Measurements from ENCODE around the gene TBC1D1. TPM values are rescaled to one million over a fixed set of nuclear protein-coding genes. Genes with fewer than 3 reads are reported as not detected.

Gene TBC1D1
- total RNA-seq, 1 experiment from 2014 or later, result 106 TPM

- Histone ChIP-seq H3K4me3 (no peak overlapping the region), H3K27me3 (ENCODE audit: insufficient read depth, low read depth) (no peaks in the 10 kb centered on the region), H3K4me1 (replicated peaks; ENCODE audit: insufficient read depth) (no peaks in the 10 kb centered on the region), H3K4me2 (no peak overlapping the region), H4K20me1 (ENCODE audit: insufficient read depth) (no peaks in the 10 kb centered on the region), H3K36me3 (ENCODE audit: low read depth) (no peaks in the 10 kb centered on the region), H3K9me3 (ENCODE audit: insufficient read depth, low read depth) (no peaks in the 10 kb centered on the region), H3K27ac (no peak overlapping the region), H3K9me2 (ENCODE audit: insufficient read depth) (no peaks in the 10 kb centered on the region), H3K79me2 (ENCODE audit: low read depth) (no peaks in the 10 kb centered on the region), H3F3A (ENCODE audit: insufficient read depth, low read depth) (no peaks in the 10 kb centered on the region), H2AFZ (no peak overlapping the region)
- CTCF ChIA-PET, result no interaction called here
- POLR2A ChIA-PET (ENCODE audit: unreplicated experiment), result interaction anchor here (0.7 kb wide), 1 partner anchor 634 kb away, joined by 4 read pairs; no protein-coding TSS in a partner anchor
- TF ChIP-seq CTCF (conservative IDR thresholded peaks at IDR 0.05) (no peak), EZH2 (IDR thresholded peaks at IDR 0.05; ENCODE audit: low read depth) (no peak)
- no TSS peak for BruUV-seq (replicated peaks)
- no peak for DNase-seq
- intact Hi-C loops (cut with micrococcal nuclease; ENCODE audit: unreplicated experiment), result no loop called here
These were observed 255.5 kb downstream of the TBC1D1 start for GRCh38 chr4:38146383-38146782.

- POLR2A ChIA-PET (ENCODE audit: unreplicated experiment), result no interaction called here
- no peaks in the 10 kb centered on the region for H4K20me1 ChIP-seq (ENCODE audit: insufficient read depth)
- intact Hi-C loops (cut with micrococcal nuclease; ENCODE audit: unreplicated experiment), result no loop called here
- no peak overlapping the region for H2AFZ ChIP-seq
- no peak overlapping the region for H3K27ac ChIP-seq
- H3K27me3 ChIP-seq (ENCODE audit: insufficient read depth, low read depth), result no peaks in the 10 kb centered on the region
- no peaks in the 10 kb centered on the region for H3K9me3 ChIP-seq (ENCODE audit: insufficient read depth, low read depth)
- no peaks in the 10 kb centered on the region for H3K79me2 ChIP-seq (ENCODE audit: low read depth)
- no peak for TF ChIP-seq EZH2 (IDR thresholded peaks at IDR 0.05; ENCODE audit: low read depth)
- TF ChIP-seq CTCF (conservative IDR thresholded peaks at IDR 0.05), result no peak
- H3K4me1 ChIP-seq (replicated peaks; ENCODE audit: insufficient read depth), result peaks cover 8% of the 10 kb centered on the region
- no peak for DNase-seq
- no peaks in the 10 kb centered on the region for H3K36me3 ChIP-seq (ENCODE audit: low read depth)
- CTCF ChIA-PET, result no interaction called here
- H3K4me3 ChIP-seq, result no peak overlapping the region
- H3K4me2 ChIP-seq, result no peak overlapping the region
- H3F3A ChIP-seq (ENCODE audit: insufficient read depth, low read depth), result no peaks in the 10 kb centered on the region
- no TSS peak for BruUV-seq (replicated peaks)
- no peaks in the 10 kb centered on the region for H3K9me2 ChIP-seq (ENCODE audit: insufficient read depth)
These were observed 258.6 kb downstream of the TBC1D1 start for GRCh38 chr4:38149472-38149996.

GRCh38 chr4:38149997-38150671, 259.2 kb downstream of the TBC1D1 start:
- TF ChIP-seq EZH2 (IDR thresholded peaks at IDR 0.05; ENCODE audit: low read depth) (no peak), CTCF (conservative IDR thresholded peaks at IDR 0.05) (no peak)

More at GRCh38 chr4:38149997-38150671, 259.2 kb downstream of the TBC1D1 start:
- Histone ChIP-seq H3K4me2 (no peak overlapping the region), H3K27me3 (ENCODE audit: insufficient read depth, low read depth) (no peaks in the 10 kb centered on the region), H4K20me1 (ENCODE audit: insufficient read depth) (no peaks in the 10 kb centered on the region), H3K79me2 (ENCODE audit: low read depth) (no peaks in the 10 kb centered on the region), H3K4me1 (replicated peaks; ENCODE audit: insufficient read depth) (peaks cover 14% of the 10 kb centered on the region), H3K36me3 (ENCODE audit: low read depth) (no peaks in the 10 kb centered on the region), H3K27ac (no peak overlapping the region), H2AFZ (no peak overlapping the region), H3K4me3 (no peak overlapping the region), H3K9me3 (ENCODE audit: insufficient read depth, low read depth) (no peaks in the 10 kb centered on the region), H3F3A (ENCODE audit: insufficient read depth, low read depth) (no peaks in the 10 kb centered on the region), H3K9me2 (ENCODE audit: insufficient read depth) (no peaks in the 10 kb centered on the region)
- ChIA-PET POLR2A (ENCODE audit: unreplicated experiment) (no interaction called here), CTCF (no interaction called here)
- BruUV-seq (replicated peaks), result no TSS peak
- intact Hi-C loops (cut with micrococcal nuclease; ENCODE audit: unreplicated experiment), result no loop called here
- DNase-seq, result no peak

Data from PC-9 (cell line).